ENCODE measurements around the gene KRTCAP3. TPM values are rescaled to one million over a fixed set of nuclear protein-coding genes. Genes with fewer than 3 reads are reported as not detected.

KRTCAP3 gene
- polyA plus RNA-seq, 1 donor from 2014 or later: 2.3 TPM

GRCh38 chr2:27431395-27431794 is 10.8 kb upstream of the KRTCAP3 start:
- no peak overlapping the region for H3K4me2 ChIP-seq (ENCODE audit: low read length)
- H3F3A ChIP-seq (ENCODE audit: insufficient read depth, low read length, poor library complexity, severe bottlenecking): no peaks in the 10 kb centered on the region
- peaks cover 17% of the 10 kb centered on the region for H4K20me1 ChIP-seq (ENCODE audit: insufficient read depth)
- no peaks in the 10 kb centered on the region for H3K9me3 ChIP-seq (ENCODE audit: low read length)
- no peak overlapping the region for H3K27ac ChIP-seq (ENCODE audit: low read length)
- H2AFZ ChIP-seq (ENCODE audit: low read depth, low read length): no peak overlapping the region
- TF ChIP-seq CTCF (IDR thresholded peaks at IDR 0.05; ENCODE audit: poor library complexity, severe bottlenecking): no peak
- TF ChIP-seq TAF1 (IDR thresholded peaks at IDR 0.05; ENCODE audit: low read depth): no peak
- no peak for TF ChIP-seq SMC3 (conservative IDR thresholded peaks at IDR 0.05; ENCODE audit: poor library complexity)
- TF ChIP-seq EP300 (conservative IDR thresholded peaks at IDR 0.05; ENCODE audit: poor library complexity, severe bottlenecking): no peak
- no peak for TF ChIP-seq POLR2AphosphoS5 (IDR thresholded peaks at IDR 0.05)
- no peak for TF ChIP-seq EZH2 (IDR thresholded peaks at IDR 0.05; ENCODE audit: borderline replicate concordance, insufficient read depth, low read length, poor library complexity, severe bottlenecking)
- TF ChIP-seq MXI1 (conservative IDR thresholded peaks at IDR 0.05; ENCODE audit: poor library complexity, severe bottlenecking): no peak
- no peak for TF ChIP-seq RAD21 (conservative IDR thresholded peaks at IDR 0.05)
- no peak overlapping the region for H3K9ac ChIP-seq (ENCODE audit: low read length)
- H3K36me3 ChIP-seq (ENCODE audit: insufficient read depth, low read length): no peaks in the 10 kb centered on the region
- H3K27me3 ChIP-seq (ENCODE audit: insufficient read depth, low read depth, low read length): no peaks in the 10 kb centered on the region
- no peaks in the 10 kb centered on the region for H3K9me2 ChIP-seq (ENCODE audit: insufficient read depth, low read length)
- peaks cover 35% of the 10 kb centered on the region for H3K79me2 ChIP-seq (replicated peaks; ENCODE audit: insufficient read depth, low read length)
- H3K4me3 ChIP-seq (ENCODE audit: low read length): no peak overlapping the region

GRCh38 chr2:27435628-27436027 is 6.6 kb upstream of the KRTCAP3 start:
- Histone ChIP-seq H3K4me2 (ENCODE audit: low read length) (no peak overlapping the region), H3K79me2 (replicated peaks; ENCODE audit: insufficient read depth, low read length) (peaks cover 19% of the 10 kb centered on the region), H3K27ac (ENCODE audit: low read length) (no peak overlapping the region), H3K9ac (ENCODE audit: low read length) (no peak overlapping the region), H3K27me3 (ENCODE audit: insufficient read depth, low read depth, low read length) (no peaks in the 10 kb centered on the region), H3F3A (ENCODE audit: insufficient read depth, low read length, poor library complexity, severe bottlenecking) (no peaks in the 10 kb centered on the region), H3K9me3 (ENCODE audit: low read length) (no peaks in the 10 kb centered on the region), H3K36me3 (ENCODE audit: insufficient read depth, low read length) (no peaks in the 10 kb centered on the region), H4K20me1 (ENCODE audit: insufficient read depth) (peaks cover 6% of the 10 kb centered on the region), H3K4me3 (ENCODE audit: low read length) (no peak overlapping the region), H2AFZ (ENCODE audit: low read depth, low read length) (no peak overlapping the region), H3K9me2 (ENCODE audit: insufficient read depth, low read length) (no peaks in the 10 kb centered on the region)
- TF ChIP-seq RAD21 (conservative IDR thresholded peaks at IDR 0.05) (no peak), EP300 (conservative IDR thresholded peaks at IDR 0.05; ENCODE audit: poor library complexity, severe bottlenecking) (no peak), MXI1 (conservative IDR thresholded peaks at IDR 0.05; ENCODE audit: poor library complexity, severe bottlenecking) (no peak), TAF1 (IDR thresholded peaks at IDR 0.05; ENCODE audit: low read depth) (no peak), CTCF (IDR thresholded peaks at IDR 0.05; ENCODE audit: poor library complexity, severe bottlenecking) (no peak), SMC3 (conservative IDR thresholded peaks at IDR 0.05; ENCODE audit: poor library complexity) (no peak), REST (IDR thresholded peaks at IDR 0.05; ENCODE audit: borderline replicate concordance) (no peak), EZH2 (IDR thresholded peaks at IDR 0.05; ENCODE audit: borderline replicate concordance, insufficient read depth, low read length, poor library complexity, severe bottlenecking) (no peak), POLR2AphosphoS5 (IDR thresholded peaks at IDR 0.05) (no peak)
